CD1c-positive myeloid dendritic cell (primary cell): ENCODE data around the gene BANP.
"Not testable (repeated sequence)": the region's sequence is repeated elsewhere in the genome, so short reads cannot be mapped to it uniquely, and the experiment has no call there.

Source experiments
- DNase-seq: peaks from one replicate; pipeline ENCODE4 v3.0.0-alpha.2; 2016; ENCODE audit errors: extremely low spot score

Gene BANP

DNA sequence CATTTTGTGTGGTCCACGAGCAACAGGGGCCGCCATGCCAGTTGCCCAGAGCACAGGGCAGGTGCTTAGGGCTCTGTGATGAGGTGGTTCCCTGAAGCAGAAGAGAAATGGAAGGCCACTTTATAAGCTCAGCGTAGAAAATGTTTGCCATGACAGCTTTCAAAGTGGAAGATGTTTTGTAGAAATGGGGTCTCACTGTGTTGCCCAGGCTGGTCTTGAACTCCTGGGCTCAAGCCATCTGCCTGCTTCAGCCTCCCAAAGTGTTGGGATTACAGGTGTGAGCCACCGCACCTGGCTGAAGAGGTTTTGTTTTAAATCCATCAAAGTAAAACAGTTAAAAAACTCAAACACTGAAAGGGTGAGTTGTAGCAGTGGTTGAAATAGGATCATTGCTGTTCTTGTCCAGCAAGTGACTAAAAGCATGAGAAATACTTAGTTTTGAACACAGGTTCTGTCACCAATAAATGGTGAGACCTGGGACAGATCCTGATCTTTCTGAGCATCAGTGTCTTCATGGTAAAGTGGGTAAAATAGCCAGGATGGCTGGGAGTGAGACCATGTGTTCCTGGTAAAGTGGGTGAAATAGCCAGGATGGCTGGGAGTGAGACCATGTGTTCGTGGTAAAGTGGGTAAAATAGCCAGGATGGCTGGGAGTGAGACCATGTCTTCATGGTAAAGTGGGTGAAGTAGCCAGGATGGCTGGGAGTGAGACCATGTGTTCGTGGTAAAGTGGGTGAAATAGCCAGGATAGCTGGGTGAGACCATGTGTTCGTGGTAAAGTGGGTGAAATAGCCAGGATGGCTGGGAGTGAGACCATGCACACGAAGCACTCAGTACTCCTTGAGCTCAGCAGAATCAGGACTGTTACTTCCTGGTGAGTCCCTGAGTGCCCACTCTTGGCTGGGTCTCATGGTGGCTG lies 46.0 kb downstream of the BANP start:
- DNase-seq: no peak

DNA sequence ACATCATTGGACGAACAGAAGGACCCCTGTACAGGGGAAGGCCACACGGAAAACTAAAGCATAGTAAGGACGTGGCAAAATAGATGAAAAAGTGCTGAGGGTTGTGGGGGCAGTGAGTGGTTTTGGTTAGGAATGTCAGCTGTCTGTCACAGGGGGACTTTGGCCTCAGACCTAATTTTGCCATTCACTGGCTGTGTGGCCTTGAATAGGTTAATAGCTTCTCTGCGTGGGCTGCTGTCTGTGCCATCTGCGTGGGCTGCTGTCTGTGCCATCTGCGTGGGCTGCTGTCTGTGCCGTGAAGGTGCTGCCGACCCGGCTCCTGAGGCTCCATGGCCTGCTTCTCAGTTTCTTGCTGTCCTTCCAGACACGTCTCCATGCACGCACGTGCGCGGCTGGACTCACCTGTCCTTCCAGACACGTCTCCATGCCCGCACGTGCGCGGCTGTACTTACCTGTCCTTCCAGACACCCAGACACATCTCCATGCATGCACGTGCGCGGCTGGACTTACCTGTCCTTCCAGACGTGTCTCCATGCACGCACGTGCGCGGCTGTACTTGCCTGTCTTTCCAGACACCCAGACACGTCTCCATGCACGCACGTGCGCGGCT lies 47.1 kb downstream of the BANP start:
- not testable (repeated sequence) for DNase-seq

DNA sequence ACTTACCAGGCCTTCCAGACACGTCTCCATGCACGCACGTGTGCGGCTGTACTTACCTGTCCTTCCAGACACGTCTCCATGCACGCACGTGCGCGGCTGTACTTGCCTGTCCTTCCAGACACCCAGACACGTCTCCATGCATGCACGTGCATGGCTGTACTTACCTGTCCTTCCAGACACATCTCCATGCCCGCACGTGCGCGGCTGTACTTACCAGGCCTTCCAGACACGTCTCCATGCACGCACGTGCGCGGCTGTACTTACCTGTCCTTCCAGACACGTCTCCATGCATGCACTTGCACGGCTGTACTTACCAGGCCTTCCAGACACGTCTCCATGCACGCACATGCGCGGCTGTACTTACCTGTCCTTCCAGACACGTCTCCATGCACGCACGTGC lies 47.8 kb downstream of the BANP start:
- not testable (repeated sequence) for DNase-seq

DNA sequence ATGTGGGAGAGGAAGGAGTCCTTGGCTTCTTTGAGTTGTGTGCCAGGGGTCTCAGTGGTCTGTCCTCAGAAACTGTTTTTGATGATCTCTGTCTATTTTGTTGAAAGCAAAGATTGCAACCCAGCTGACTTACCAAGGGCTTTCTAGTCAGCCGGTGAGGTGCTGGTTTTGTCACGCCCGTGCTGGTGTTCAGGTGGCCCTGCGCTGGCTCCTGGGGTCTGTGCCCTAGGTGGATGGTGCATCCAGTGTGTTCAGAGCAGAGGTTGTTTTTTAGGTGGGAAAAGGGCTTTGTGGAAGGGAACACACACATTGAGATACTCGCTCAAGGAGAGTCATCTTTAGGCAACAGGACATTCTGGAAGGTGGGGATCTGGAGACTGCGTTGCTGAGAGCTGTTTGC lies 51.0 kb downstream of the BANP start:
- DNase-seq: no peak

DNA sequence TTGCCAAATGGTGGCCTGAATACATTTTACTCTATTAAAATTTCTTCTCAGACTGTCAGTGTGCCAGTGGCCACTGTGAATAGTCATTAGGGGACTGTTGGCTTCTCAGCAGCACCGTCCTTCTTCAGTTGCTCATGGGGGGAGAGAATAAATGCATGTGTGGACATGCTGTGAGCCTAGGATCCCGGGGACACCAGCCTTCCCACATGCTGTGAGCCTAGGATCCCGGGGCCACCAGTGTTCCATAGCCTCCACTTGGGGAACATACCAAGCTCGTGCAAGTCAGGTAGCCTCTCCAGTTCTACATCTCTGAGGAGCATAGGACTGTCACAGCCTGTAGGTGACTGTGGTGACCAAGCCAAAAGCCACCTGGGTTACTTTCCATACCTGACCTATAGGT lies 51.5 kb downstream of the BANP start:
- DNase-seq: no peak

DNA sequence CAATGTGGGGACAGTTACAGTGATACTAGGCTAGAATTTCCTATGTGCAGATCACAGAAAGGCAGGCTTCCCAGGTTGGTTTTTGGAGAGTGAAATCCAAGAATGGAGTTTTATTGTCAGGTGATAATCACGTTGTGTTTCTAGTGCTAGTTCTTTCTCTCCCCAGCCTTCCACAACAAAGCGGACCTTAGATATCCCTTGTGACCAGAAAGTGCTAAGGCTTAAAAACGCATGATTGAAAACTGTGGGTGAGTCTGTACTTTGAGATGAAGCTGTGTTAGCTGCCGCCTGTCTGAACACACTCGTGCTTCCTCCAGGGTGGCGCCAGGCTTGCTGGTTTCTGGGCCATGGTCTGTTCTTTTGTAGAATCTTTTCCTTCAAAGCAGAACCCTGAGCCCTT lies 52.1 kb downstream of the BANP start:
- DNase-seq: no peak

DNA sequence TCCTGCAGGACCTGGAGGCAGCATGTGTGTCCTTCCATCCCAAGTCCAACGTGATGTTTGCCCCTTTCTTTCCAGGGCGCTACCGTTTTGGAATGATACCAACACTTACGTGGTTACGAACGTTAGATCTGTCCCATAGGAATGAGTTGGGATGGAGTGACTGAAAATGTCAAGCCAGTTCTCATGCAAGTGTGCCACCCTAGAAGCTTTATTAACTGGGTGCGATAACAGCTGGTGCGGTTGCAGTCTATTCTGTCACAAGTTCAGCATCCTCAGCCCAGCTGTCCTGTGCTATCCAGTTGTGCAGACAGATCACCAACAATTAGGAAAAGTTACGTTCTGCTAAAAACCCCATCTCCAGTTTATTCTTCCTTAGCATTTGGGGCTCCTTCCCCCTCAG lies 52.5 kb downstream of the BANP start:
- DNase-seq: no peak

DNA sequence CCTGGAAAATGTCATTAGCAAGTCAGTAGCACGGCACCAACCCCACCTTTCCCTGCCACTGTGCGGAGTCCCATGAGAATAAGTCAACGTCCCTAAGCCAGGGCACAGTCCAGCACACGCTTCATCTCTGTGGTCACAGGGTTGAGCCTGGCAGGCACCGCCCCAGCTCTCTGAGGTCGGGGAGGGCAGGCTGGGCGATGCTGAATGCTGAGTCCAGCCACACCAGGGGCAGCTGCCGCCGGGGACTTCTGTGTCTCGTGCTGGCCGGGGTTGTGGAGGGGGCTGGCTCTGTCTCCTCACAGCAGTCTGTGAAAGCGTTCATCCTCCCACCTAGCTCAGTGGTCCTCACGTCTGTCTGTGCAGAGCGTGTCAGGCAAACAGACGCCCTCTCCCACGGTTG lies 53.2 kb downstream of the BANP start:
- DNase-seq: no peak

DNA sequence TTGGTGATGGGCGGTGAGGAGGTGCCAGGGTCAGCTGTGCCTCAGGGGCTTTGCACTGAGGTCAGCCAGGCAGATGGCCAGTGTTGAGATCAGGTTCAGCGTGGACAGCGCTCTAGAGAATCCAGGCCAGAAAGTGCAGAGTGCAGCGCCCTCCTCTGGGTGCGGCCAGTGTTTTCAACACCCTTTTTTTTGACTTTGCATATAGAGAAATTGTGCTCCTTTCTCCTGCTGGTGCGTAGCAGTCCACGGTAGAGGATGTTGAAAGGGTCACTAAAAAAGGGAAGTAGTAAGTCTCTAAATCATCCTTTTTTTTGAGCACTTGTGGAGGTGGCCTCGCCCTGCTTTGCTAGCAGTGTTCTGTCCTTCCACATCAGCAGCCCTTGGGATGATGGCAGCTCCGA lies 53.9 kb downstream of the BANP start:
- DNase-seq: peak; percentile 85

DNA sequence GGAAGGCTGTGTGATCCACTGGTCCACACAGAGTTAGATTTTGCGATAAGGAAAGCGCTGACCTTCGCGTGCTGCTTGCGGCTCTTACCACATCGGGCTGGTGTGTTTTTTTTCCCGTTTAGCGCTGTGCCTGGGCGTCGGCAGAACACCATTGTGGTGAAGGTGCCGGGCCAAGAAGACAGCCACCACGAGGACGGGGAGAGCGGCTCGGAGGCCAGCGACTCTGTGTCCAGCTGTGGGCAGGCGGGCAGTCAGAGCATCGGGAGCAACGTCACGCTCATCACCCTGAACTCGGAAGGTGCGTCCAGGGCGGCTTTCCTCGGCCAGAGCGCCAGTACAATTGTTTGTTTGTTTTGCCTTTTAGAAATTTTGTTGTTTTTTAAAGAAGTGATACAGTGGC lies 54.7 kb downstream of the BANP start:
- DNase-seq: no peak

DNA sequence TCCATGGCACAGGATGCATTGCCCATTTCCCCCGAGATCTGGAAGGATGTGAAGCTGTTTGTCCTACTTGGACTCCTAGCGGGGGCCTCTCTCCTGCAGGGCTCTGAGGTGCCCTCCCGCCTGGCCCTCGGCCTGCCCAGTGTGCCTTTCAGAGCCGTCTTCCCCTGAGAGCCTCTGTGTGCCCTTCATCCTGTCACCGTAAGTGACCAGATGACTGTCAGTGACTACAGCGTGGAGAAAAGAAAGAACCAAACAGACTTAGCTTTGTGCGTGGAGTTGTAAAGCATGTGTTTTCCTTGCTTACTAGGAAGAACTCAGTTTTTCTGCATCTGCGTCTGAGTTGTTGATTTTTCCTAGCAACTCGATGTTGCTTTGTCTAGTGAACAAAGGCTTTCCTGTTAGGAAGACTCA lies 56.1 kb downstream of the BANP start:
- DNase-seq: no peak

DNA sequence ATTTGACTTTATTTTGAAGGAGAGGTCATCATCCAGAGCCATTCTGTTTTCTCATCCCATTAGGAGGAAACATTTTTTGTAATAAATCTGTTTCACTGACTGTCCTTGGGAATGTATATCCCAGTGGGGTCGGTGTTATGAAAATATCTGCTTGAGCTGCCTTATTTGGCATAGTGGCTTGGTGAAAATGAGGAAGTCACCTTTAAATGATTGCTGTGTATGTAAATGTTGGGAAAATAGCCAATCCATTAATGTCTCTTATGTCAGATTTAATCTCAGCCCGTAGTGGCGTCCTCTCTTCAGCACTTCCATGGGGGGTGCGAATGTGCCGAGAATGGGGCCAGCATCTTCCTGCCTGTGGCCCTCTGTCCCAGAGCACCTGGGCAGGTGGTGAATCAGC lies 57.6 kb downstream of the BANP start:
- DNase-seq: no peak

DNA sequence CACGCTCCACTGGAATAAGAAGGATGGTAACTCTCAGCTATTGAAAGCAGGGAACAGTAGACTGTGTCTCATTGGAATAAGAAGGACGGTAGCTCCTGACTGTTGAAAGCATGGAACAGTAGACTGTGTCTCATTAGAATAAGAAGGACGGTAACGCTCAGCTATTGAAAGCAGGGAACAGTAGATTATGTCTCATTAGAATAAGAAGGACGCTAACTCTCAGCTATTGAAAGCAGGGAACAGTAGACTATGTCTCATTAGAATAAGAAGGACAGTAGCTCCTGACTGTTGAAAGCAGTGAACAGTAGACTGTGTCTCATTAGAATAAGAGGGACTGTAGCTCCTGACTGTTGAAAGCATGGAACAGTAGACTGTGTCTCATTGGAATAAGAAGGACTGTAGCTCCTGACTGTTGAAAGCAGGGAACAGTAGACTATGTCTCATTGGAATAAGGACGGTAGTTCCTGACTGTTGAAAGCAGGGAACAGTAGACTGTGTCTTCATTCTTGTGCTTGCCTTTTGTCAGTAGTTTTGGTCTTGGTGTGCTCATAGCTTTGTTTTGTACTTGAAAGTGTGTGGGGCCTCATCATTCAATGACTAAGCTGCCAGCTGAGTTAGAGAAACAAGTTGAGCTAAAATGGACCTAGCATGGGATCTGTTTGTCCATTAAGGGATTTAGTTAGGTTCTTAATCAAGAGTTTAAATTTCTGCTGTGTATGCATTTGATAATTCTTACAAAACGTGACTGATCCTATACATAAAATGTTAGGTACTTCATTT lies 58.5 kb downstream of the BANP start:
- DNase-seq: no peak

DNA sequence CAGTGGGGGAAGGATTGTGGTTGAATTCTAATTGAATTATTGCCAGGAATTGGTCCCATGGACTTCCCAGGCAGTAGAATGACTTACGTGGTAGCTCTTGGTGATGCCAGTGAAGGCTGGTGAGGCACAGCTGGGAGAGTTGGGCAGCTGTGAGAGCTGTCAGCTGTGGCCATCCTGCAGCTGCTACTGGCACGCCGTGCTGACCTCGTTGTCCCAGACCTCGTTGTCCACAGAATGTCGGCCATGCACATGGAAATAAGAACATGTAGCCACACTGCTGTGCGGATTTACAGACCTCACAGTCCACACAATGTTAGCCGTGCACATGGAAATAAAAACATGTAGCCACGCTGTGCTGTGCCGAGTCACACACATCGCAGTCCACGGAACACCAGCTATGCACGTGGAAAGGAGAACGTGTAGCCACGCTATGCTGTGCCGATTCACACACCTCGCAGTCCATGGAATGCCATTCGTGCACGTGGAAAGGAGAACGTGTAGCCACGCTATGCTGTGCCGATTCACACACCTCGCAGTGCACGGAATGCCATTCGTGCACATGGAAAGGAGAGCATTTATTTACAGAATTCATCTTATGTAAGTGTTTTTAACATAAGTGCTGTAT lies 59.2 kb downstream of the BANP start:
- no peak for DNase-seq

DNA sequence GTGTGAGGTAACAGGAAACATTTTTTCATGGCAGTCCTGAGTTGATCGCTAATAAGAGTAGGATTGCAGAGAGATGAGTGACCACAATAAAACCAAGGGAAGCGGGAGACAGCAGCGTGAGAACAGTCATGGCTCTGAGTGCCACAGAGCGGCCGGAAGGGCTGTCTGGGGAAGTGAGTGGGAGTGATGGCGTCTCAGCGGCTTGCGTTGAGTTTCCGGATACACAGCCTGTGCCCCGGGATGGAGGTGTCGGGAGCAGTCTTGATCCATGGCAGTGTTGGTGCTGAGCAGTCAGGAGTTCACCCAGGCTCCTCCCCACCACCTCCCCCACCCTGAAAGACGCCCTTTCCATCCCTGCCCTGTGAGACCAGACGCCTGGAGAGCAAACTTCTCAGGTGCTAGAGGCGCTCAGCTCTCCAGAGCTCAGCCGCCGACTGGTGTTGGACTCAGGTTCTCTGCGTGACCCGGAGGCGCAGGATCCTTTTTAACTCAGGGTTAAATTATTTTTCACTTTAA lies 59.8 kb downstream of the BANP start:
- DNase-seq: no peak

DNA sequence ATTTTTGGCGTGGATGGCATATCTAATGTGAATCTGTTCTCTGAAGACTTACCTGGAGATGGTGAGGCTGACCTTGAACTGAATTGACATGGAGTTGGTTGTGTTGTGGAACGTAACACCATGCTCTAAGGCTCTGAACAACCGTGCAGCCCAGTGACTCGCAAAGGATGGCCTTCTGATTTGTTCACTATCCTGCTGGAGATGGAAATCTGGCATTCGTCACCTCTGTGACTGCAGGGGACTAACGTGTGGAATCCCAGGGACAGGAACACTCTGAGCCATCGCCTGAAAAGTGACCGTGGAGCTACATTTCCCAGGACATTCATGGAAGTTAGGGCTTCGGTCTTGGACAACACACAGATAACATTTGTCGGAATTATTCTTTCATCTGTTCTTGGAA lies 61.1 kb downstream of the BANP start:
- DNase-seq: no peak

DNA sequence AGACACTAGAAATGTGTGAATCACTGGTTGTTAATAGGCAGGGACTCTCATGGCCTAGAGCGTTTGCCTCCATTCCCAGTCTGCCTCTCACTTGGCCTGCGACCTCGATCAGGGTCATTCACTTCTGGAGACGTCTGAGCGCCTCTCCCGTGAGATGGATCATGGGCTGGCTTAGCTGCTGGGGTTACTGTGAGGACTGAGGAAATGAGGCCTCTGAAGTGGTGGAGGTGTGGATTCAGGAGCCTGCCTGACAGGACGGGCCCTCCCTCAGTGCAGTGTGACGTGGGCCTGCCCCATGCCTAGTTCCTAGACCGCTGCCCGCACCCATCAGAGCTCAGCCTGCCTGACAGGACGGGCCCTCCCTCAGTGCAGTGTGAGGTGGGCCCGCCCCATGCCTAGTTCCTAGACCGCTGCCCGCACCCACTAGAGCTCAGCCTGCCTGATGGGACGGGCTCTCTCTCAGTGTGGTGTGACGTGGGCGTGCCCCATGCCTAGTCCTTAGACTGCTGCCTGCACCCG lies 61.9 kb downstream of the BANP start:
- no peak for DNase-seq

DNA sequence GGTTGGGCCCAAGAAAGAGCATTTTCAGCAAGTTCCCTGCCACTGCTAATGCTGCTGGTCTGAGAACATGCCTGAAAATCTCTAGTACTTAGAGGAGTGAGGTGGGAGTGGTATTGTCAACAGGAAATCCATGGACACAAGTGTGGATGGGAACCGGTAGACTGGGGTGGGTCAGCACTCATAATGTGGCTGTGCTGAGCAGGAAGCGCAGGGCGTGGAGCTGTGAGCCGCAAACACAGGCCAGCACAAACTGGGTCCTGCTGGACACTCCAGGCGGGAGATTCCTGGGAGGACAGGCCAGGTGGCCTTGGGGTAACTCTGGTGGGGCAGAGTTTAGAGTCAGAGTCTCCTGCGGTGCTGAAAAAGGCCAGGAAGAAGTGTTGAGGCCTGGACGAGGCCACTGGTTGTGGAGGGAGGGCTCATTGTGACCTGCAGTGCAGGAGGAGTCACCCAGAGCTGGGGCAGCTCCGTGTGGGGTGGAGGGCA lies 62.6 kb downstream of the BANP start:
- DNase-seq: no peak

DNA sequence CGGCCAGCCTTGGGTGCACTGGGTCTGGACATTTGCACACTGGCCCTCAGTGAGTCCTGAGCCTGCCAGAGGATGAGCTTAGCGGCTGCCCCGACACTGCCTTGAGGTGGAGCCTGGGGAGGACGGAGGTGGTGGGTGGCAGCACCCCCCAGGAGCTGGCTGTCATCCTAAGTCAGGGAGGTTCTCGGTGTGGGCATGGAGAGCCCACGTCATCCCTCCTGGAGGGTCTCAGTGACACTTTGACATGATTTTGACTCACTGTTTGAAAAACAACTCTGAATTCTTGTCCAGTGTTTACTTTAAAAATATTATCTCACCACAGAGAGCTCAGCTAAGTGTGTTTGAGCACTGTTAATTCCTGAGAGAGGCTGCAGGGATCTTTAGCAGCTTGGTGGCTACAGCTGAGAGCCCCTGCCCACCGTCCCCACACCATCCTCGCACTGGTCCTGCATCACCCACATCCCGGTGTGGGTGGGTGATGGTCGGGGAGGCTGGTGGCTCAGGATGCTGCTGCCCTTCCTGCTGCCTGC lies 63.1 kb downstream of the BANP start:
- no peak for DNase-seq

DNA sequence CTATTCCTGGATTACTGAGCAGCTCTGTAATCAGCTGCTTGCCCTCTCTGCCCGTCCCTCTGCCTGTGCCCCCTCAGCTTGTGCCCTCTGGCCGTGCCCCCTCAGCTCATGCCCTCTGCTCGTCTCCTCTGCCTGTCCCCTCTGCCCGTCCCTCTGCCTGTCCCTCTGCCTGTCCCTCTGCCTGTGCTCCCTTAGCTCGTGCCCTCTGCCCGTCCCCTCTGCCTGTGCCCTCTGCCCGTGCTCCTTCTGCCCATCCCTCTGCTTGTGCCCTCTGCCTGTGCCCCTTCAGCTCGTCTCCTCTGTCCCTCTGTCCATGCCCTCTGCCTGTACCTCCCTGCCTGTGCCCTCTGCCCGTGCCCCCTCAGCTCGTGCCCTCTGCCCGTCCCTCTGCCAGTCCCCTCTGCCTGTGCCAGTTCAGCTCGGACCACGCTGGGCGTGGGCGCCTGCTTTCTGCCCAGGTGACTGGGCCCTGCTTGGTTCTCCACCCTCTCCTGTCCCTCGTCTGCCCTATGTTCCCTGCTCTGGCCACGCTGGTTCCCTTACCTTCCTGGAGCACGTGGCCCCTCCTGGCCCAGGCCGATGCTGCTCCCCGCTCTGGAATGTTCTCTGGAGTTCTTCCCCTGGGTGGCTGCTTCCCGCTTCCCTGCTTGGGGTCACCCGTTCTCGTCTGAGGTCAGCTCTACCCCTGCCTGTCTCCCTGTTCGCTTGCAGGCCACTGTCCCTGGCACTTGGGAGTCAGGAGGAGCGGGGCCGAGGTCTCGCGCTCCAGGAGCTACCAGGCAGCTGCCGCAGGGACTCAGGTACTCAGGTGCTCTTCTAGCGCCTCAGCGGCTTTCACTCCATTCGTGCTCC lies 63.9 kb downstream of the BANP start:
- no peak for DNase-seq

DNA sequence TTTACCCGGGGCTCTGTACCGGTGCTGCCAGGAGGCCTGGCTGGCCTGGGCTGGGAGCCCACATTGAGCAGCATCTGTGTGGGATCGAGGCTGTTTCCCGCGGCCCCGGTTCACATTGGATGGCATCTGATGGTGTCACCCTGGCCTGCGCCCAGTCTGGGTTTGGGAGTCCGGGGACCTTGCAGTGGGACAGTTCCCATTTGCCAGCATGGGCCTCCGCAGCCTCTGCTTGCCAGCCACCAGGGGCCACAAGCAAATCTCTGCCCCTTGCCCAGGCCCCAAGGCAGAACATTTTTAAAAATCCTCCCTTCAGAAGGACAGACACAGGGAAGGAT lies 64.5 kb downstream of the BANP start:
- DNase-seq: no peak
